Measurements from ENCODE around the gene CYP19A1.

CYP19A1 gene

DNA sequence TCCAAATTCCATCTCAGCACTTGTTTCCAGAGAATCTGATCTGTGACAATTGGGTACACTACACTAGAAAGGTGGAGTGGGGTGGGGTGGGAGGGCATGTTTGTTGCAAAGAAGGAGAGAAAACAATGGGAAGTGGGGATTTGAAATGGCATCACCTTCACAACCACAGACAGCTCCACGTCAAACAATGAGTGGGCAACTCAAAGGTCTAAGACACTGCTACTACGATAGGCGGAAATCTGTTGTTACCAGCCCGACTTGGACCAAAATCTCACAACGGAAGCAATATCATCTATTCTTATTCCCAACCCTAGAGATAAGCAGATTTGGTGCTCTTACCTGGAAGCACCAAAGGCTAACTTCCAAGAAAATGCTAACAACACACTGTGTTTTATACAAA lies 3.3 kb downstream of the CYP19A1 start:
- H3K4me3 ChIP-seq (ENCODE audit: low read depth, low read length) = no peak overlapping the region
- TF ChIP-seq, protein P1, sequence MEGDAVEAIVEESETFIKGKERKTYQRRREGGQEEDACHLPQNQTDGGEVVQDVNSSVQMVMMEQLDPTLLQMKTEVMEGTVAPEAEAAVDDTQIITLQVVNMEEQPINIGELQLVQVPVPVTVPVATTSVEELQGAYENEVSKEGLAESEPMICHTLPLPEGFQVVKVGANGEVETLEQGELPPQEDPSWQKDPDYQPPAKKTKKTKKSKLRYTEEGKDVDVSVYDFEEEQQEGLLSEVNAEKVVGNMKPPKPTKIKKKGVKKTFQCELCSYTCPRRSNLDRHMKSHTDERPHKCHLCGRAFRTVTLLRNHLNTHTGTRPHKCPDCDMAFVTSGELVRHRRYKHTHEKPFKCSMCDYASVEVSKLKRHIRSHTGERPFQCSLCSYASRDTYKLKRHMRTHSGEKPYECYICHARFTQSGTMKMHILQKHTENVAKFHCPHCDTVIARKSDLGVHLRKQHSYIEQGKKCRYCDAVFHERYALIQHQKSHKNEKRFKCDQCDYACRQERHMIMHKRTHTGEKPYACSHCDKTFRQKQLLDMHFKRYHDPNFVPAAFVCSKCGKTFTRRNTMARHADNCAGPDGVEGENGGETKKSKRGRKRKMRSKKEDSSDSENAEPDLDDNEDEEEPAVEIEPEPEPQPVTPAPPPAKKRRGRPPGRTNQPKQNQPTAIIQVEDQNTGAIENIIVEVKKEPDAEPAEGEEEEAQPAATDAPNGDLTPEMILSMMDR (IDR thresholded peaks at IDR 0.05; ENCODE audit: low read depth, low read length) = no peak

- H3K4me3 ChIP-seq (ENCODE audit: low read depth, low read length) = no peak overlapping the region
- TF ChIP-seq, protein P1 (IDR thresholded peaks at IDR 0.05; ENCODE audit: low read depth, low read length) = no peak
These were observed 4.4 kb downstream of the CYP19A1 start for GRCh38 chr15:51334011-51334451.

DNA sequence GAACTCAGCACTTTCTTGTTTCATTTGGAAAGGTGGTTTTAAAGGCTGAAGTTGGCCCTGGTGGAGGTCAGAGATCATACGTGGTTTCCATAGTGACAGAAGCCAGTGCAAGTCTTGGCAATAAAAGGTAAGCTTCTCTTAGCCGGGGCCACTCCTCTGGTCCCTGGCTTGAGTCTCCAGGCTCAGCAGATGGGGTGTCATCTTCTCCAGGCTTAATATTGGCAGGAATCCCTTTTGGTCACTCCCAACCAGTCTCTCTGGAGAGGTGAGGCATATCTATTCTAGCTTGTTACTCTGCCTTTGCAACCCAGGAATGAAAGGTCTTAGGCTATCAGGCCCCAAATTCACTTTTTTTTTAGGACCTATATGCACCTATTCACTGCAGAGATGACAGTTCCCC lies 4.8 kb downstream of the CYP19A1 start:
- no peak overlapping the region for H3K4me3 ChIP-seq (ENCODE audit: low read depth, low read length)

DNA sequence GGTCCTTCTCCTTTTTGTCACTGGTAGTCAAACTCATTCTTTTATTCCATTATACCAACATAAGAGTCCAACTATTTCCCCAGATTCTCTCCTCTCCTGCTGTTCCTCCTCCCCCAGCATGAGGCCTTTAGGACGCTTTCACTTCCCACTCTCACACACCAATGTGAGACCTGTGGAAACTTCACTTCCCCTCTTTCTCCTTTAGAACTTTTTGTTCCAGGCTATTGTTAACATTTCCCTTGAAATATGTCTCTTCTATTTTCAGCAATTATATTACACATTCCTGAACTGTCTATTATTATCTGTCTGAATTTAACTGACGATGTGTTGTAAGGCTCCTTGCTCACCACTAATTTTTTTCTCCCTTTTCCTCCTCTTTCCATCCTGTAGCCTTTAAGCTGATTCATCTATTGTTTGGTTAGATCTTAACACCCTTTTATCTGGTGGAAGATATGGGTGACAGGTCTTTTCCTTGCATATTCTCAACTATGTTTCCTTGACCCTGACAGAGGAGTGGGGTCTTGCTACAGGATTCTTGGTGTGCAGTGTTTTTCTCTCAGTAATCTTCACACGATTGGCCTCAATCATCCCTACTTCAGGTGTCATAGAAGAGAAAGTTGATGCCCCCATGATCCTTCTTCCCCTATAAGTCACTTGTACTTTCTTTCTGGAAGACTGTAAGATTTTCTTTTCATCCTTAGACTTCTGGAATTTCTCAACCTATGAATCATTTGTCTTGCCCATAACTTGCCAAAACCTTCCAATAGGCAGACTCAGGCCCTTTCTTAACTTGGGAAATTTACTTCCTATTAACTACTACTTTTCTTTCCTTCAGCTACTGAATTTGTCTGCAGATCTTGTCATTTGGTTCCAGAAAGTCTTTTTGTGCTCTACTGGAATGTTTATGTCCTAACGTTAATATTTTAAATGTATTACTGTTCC lies 5.9 kb downstream of the CYP19A1 start:
- no peak overlapping the region for H3K4me3 ChIP-seq (ENCODE audit: low read depth, low read length)
- TF ChIP-seq, protein P1 (IDR thresholded peaks at IDR 0.05; ENCODE audit: low read depth, low read length) = no peak

More for the DNA sequence above, 4.8 kb downstream of the CYP19A1 start:
- TF ChIP-seq, protein P1 (IDR thresholded peaks at IDR 0.05; ENCODE audit: low read depth, low read length) = no peak

GRCh38 chr15:51331141-51331540 lies 7.3 kb downstream of the CYP19A1 start:
- TF ChIP-seq, protein P1 (IDR thresholded peaks at IDR 0.05; ENCODE audit: low read depth, low read length) = no peak

DNA sequence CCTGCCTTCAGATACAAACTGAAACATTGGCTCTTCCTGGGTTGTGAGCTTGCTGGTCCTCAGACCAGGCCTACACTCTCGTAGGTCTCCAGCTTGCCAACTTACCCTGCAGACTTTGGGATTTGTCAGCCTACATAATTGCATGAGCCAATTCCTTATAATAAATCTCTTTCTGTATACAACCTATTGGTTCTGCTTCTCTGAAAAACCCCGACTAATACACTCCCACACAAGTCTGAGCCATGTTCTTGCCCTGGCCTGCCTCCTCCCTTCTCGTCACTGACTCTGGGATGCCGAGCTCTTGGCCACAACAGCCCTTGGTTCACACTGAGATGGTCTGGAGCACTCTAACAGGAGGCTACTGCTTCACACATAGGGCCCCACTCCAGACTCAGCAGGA lies 9.5 kb downstream of the CYP19A1 start:
- H3K4me3 ChIP-seq (ENCODE audit: low read depth, low read length) = no peak overlapping the region
- TF ChIP-seq, protein P1 (IDR thresholded peaks at IDR 0.05; ENCODE audit: low read depth, low read length) = no peak

More at GRCh38 chr15:51331141-51331540, 7.3 kb downstream of the CYP19A1 start:
- H3K4me3 ChIP-seq (ENCODE audit: low read depth, low read length) = no peak overlapping the region

GRCh38 chr15:51327081-51327480 lies 11.3 kb downstream of the CYP19A1 start:
- TF ChIP-seq, protein P1 (IDR thresholded peaks at IDR 0.05; ENCODE audit: low read depth, low read length) = no peak
- H3K4me3 ChIP-seq (ENCODE audit: low read depth, low read length) = no peak overlapping the region
